GM18519 (cell line): ENCODE measurements around the gene CORO2B.

Experiments used
- ATAC-seq: cut with Tn5 transposase; IDR thresholded peaks from one replicate; pipeline ENCODE4 v1.9.1; 2021; ENCODE audit warnings: mild to moderate bottlenecking, moderate library complexity; ENCODE audit not compliant: unreplicated experiment, low FRiP score

The CORO2B gene

DNA sequence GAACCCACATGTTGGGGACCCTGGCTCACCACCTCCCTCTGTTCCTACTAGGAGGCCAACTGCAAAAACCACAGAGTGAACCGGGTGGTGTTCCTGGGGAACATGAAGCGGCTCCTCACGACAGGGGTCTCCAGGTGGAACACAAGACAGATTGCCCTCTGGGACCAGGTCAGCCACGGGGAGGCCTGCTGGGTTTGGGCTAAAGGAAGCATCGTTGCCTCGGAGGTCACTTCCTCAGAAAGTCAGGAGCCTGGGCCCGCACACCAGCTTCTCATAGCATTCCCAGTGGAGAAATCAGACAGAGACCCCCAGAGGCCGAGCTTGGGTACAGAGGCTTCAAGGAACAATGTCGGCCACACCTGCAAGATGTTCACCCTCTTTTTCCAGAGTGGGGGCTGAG, 135.1 kb downstream of the CORO2B start:
- no peak for ATAC-seq

DNA sequence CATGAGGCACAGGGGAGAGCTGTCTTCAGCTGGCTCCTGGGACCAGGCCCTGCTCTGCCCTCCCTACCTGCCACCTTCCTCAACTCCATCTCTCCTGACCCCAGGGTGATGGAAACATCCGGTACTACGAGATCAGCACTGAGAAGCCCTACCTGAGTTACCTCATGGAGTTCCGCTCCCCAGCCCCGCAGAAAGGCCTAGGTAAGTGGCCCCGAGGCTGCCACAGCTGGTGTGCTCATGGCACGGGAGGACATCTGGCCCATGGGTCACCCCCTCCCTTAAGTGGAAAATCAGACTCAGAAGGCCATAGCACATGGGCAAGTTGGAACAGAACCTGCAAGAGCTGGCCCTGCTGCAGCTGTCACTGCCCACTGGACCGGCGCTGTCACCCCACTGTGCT, 136.3 kb downstream of the CORO2B start:
- ATAC-seq, result no peak

DNA sequence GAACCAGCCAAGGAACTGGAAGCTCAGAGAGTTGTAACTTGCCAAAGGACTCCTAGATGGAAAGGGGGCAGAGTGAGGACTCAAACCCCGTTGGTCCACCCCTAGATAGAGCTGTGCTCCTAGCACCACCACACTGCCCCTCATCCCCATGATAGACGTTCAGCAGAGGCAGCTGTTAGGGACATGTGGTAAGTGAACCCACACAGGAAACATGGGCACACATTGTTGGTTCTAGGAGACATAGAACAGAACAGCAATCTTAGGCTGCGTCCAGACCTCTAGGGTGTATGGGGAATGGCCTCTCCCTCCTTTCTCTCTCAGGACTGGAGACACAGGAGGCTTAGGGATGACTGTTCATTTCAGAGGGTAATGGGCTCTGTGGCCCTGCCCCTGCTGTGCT, 139.2 kb downstream of the CORO2B start:
- ATAC-seq, result no peak

GRCh38 chr15:68718468-68718867, 139.7 kb downstream of the CORO2B start:
- no peak for ATAC-seq

- ATAC-seq, result no peak
Measured at GRCh38 chr15:68719051-68719450, 140.3 kb downstream of the CORO2B start.

GRCh38 chr15:68719672-68720071, 140.9 kb downstream of the CORO2B start:
- no peak for ATAC-seq

DNA sequence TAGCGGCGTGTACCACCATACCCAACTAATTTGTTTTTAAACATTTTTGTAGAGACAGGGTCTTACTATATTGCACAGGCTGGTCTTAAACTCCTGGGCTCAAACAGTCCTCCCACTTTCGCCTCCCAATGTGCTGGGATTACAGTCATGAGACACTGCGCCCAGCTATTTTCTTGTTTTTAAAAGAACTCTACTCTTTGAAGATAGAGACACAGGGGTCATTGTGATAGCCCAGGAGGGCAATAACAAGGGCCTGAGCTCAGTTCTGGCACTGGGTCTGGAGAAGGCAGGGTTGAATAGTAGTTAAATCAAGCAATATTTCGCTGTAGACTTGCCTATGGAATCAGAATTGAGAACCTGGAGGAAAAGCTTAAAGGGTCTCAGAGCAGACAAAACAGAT, 143.1 kb downstream of the CORO2B start:
- ATAC-seq, result no peak

DNA sequence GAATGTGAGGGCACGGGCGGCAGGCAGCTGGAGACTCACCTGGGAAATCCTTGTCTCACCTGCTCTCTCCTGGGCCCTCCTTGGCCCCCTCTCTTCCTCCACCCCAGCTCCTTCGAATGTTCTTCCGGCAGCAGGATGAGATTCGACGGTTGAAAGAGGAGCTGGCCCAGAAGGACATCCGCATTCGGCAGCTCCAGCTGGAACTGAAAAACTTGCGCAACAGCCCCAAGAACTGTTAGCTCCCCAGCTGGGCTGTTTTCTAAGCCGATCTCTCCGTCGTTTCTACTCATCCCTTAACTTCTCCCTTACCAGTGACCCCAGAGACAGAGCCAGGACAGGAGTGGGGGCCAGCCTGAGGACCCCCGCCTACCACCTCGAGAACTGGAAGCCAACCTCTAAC, 146.9 kb downstream of the CORO2B start:
- ATAC-seq, result no peak

GRCh38 chr15:68726246-68726645, 147.5 kb downstream of the CORO2B start:
- ATAC-seq, result no peak

DNA sequence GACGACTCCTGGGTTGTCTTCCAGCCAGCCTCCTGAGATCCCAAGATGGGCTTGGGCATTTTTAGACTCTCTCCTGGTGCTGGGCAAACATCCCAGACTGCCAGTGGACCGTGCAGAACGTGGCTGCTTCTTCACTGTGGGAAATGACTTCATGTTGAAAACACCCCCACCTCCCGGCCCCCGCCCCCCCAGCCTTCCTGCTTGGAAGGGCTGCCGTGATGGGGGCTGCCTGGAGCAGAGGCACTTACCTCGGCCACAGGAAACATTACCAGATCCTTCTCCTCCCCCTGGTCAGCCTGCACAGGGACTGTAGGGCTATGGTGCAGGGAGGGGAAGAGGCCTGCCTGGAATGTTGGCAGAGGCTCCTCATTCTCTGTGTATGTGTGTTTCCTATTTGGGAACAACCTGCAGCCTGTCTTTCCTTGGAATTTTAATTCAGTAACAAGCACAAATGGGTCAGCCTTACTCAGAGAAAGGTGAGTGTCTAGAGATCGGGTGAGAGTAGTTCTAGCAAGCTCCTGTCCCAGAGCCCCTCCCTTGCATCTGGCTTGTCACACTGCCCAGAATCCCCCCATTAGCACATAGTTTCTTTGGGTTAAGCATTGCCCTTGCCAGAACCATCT, 151.1 kb downstream of the CORO2B start:
- ATAC-seq, result no peak

DNA sequence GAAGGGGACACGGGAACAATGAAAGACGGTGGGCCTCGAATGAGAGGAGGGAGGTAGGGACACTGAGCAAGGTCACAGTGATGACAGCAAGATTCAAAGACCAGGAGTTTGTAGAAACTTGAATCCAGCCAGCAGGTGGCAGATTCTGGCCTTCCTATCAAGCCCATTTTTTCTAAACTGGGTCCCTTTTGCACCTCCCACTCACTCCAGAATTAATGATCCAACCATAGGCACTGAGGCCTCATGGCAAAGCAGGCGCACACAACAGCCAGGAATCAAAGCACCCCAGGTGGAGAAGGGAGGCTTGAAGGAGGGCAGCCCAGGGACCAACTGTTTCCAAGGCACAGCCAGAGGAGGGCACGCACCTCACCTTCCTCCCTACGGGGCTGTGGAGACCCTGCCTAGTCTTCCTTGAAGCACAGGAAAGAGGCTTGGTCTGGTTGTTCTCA, 151.7 kb downstream of the CORO2B start:
- no peak for ATAC-seq

- ATAC-seq, result no peak
Measured at GRCh38 chr15:68730976-68731897, 152.4 kb downstream of the CORO2B start.

DNA sequence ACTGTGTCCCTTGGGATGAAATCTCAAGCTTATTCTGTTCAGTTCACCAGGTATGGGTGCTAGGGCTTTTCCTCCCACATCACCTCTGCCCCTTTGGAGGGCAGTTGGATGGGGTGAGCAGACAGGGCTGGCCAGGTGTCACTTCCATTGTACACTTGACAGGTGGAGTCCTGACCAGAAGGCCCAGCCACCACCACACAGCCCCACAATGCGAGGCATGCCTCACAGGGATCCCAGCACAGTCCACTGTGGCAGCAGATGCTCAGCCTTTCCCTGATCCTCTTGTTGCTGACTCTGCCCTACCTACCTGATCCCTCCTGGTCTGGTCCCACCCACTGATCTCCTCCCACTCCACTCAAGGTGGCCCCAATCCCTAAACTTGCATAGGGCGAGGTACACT, 153.7 kb downstream of the CORO2B start:
- no peak for ATAC-seq

DNA sequence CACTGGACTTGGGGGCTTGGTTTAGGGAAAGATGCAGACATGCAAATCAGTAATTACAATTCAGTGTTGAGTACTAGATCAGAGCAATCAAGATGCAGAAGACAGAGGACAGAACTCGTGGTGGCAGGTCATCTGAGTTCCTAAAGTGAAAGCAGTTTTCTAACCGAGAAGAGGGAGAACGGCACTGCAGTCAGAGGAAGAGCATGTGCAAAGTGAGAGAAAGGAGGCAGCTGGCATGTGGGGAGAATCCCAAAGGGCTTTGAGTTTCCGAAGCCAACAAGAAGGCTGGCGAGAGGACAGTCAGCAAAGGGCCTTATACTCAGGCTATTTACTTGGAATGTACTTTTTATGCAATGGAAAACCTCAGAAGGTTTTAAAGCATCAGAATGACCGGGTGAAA, 154.9 kb downstream of the CORO2B start:
- no peak for ATAC-seq

- no peak for ATAC-seq
Measured at GRCh38 chr15:68734352-68734751, 155.6 kb downstream of the CORO2B start.

GRCh38 chr15:68734881-68735280, 156.1 kb downstream of the CORO2B start:
- no peak for ATAC-seq

DNA sequence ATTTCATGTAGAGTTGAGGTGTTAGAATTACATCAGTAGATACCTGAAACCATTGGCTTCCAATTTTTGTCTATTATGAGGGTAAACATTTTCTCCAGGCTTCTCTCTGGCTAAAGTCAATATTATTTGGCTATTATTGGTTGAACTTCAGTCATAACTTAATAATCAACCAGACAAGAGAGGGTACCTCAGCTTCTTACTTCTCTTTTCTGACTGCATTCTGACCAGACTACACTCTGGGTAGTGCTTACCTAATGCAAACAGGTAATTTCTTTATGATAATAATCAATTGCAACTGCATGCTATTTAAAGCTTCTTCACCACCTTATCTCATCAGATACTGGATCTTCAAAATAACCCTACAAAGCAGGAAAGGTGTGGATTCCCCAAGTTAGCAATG, 156.8 kb downstream of the CORO2B start:
- ATAC-seq, result no peak

GRCh38 chr15:68739390-68740080, 160.7 kb downstream of the CORO2B start:
- no peak for ATAC-seq

DNA sequence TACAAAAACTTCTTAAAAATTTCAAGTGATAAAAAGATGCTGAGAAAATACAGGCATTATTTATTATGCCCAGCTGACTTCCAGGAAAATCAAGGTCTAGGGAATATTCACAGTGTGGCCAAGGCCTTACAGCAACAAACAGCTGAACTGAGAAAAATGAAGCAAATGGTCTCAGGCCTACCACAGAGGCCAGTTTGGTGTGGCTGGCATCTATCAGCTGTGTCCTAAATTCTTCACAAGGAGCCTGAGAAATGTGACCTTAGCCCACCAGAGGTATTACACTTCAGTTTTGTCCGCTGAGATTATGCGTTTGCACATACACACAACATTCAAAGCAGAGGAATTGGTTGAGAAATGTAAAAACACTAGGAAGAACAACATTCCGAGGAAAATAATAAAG, 164.5 kb downstream of the CORO2B start:
- ATAC-seq, result no peak

GRCh38 chr15:68749365-68749764, 170.6 kb downstream of the CORO2B start:
- no peak for ATAC-seq

DNA sequence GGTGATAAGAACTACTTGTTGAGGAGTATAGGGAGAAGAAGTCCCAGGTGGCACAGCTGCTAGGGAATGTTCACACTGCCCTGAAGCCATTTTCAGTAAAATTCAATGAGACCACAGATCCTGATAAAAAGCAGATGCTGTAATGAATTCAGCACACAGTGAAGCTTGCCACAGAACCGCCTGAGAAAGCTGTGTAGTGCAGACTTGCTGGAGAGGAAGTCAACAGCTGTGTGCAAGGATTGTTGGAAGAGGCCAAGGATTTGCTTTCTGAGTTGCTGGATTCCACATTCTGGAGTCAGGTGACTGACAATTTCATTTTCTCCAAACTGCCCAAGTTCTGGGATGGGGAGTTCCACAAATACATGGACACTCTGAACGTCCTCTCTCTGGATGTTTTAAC, 171.0 kb downstream of the CORO2B start:
- ATAC-seq, result no peak
